H1 (cell line): ENCODE data around the gene PCDHGA7. TPM values are rescaled to one million over a fixed set of nuclear protein-coding genes. Genes with fewer than 3 reads are reported as not detected.

Experiments
- CTCF ChIA-PET: fragments of 300-600 bp; sonication (Branson Sonifier 250); formaldehyde crosslinking; loops from one replicate; lab custom pipeline; 2021; ENCODE audit not compliant: partially characterized antibody; lab: Charles Lee
- POLR2A ChIA-PET: fragments of 300-600 bp; sonication (Branson Sonifier 250); formaldehyde crosslinking; loops from one replicate; lab custom pipeline; 2021; ENCODE audit warnings: inconsistent platforms; ENCODE audit not compliant: partially characterized antibody; lab: Charles Lee
- DNase-seq, 2 experiments: peaks; one replicate each; pipeline versions ENCODE4 v3.0.0 to v3.0.0-alpha.2; 2010 to 2022; ENCODE audit warnings: low spot score in 2 of 2, low read depth in 1 of 2, mixed read lengths in 1 of 2
- FAIRE-seq: peaks from 2 replicates; lab custom pipeline; 2011; peaks lifted over from hg19 to GRCh38; lab: Jason Lieb, UNC
- H2AFZ ChIP-seq: 2 replicates; pipeline ENCODE4 v1.8.1; 2012; ENCODE audit warnings: low read length, inconsistent platforms
- H2AK5ac ChIP-seq: 2 replicates; pipeline ENCODE4 v1.6.1; 2013; ENCODE audit warnings: low read depth, low read length
- H2BK120ac ChIP-seq: replicated peaks from 2 replicates; pipeline ENCODE3; 2013; ENCODE audit warnings: low read depth, low read length, inconsistent platforms
- H2BK12ac ChIP-seq: 2 replicates; pipeline ENCODE4 v1.6.1; 2013; ENCODE audit warnings: low read depth, low read length
- H2BK15ac ChIP-seq: 2 replicates; pipeline ENCODE4 v1.6.1; 2013; ENCODE audit warnings: low read length
- H2BK20ac ChIP-seq: 2 replicates; pipeline ENCODE4 v1.6.1; 2013; ENCODE audit warnings: low read length
- H2BK5ac ChIP-seq: 2 replicates; pipeline ENCODE4 v1.6.1; 2013; ENCODE audit warnings: low read depth, low read length
- H3K14ac ChIP-seq: 2 replicates; pipeline ENCODE4 v1.6.1; 2013; ENCODE audit warnings: inconsistent platforms; ENCODE audit not compliant: insufficient read length
- H3K18ac ChIP-seq: 2 replicates; pipeline ENCODE4 v1.6.1; 2013; ENCODE audit warnings: low read length; ENCODE audit errors: extremely low read depth
- H3K23ac ChIP-seq: 2 replicates; pipeline ENCODE4 v1.6.1; 2013; ENCODE audit warnings: inconsistent platforms; ENCODE audit not compliant: insufficient read length
- H3K23me2 ChIP-seq: 2 replicates; pipeline ENCODE4 v1.6.1; 2013; ENCODE audit warnings: low read depth, low read length
- H3K27ac ChIP-seq: 2 replicates; pipeline ENCODE4 v1.6.1; 2011; ENCODE audit warnings: low read depth, low read length, inconsistent platforms
- H3K27me3 ChIP-seq, 4 experiments: replicated peaks in 1 of 4; 1 replicate in 1 of 4; 2 replicates in 3 of 4; pipeline versions ENCODE4 v1.6.1 to v1.8.1; 2011 to 2013; ENCODE audit warnings: low read length in 3 of 4, mild to moderate bottlenecking in 3 of 4, inconsistent platforms in 2 of 4, mixed read lengths in 2 of 4, moderate library complexity in 1 of 4; ENCODE audit not compliant: control insufficient read depth in 3 of 4, insufficient read depth in 3 of 4; ENCODE audit errors: extremely low read depth in 1 of 4
- H3K36me3 ChIP-seq, 4 experiments: 2 replicates each; pipeline versions ENCODE4 v1.6.1 to v1.8.1; 2011 to 2013; ENCODE audit warnings: mild to moderate bottlenecking in 4 of 4, low read length in 3 of 4, moderate library complexity in 2 of 4, control low read depth in 1 of 4, inconsistent platforms in 1 of 4; ENCODE audit not compliant: insufficient read depth in 4 of 4, control insufficient read depth in 2 of 4
- H3K4ac ChIP-seq: replicated peaks from 2 replicates; pipeline ENCODE3; 2013; ENCODE audit warnings: low read length, low read depth, mixed read lengths, inconsistent platforms; ENCODE audit not compliant: insufficient read length
- H3K4me1 ChIP-seq, 4 experiments: replicated peaks in 1 of 4; 1 replicate in 1 of 4; 2 replicates in 3 of 4; pipeline versions ENCODE4 v1.6.1 to v1.8.1; 2011 to 2013; ENCODE audit warnings: low read length in 3 of 4, inconsistent platforms in 2 of 4, mixed read lengths in 1 of 4; ENCODE audit not compliant: insufficient read depth in 4 of 4, control insufficient read depth in 3 of 4
- H3K4me2 ChIP-seq, 2 experiments: 2 replicates each; pipeline versions ENCODE4 v1.6.1 to v1.8.1; 2011 to 2013; ENCODE audit warnings: low read depth in 2 of 2, low read length in 2 of 2, control low read depth in 1 of 2, inconsistent platforms in 1 of 2, mild to moderate bottlenecking in 1 of 2; ENCODE audit not compliant: insufficient read depth in 1 of 2
- H3K4me3 ChIP-seq, 4 experiments: fragments of 200-600, 300-600 bp in 1 of 4; sonication (generic), shearing (Covaris generic), sonication (Bioruptor Twin) in 1 of 4; 2 replicates each; pipeline versions ENCODE4 v1.5.1 to v1.8.1; 2011 to 2016; ENCODE audit warnings: low read length in 4 of 4, low read depth in 3 of 4, control low read depth in 2 of 4, inconsistent platforms in 2 of 4, mild to moderate bottlenecking in 2 of 4, mixed read lengths in 1 of 4, moderate library complexity in 1 of 4; ENCODE audit not compliant: insufficient read depth in 2 of 4; ENCODE audit errors: extremely low read depth in 1 of 4
- H3K56ac ChIP-seq: replicated peaks from 2 replicates; pipeline ENCODE3; 2013; ENCODE audit warnings: low read depth, mild to moderate bottlenecking, mixed read lengths, low read length, inconsistent platforms; ENCODE audit not compliant: insufficient read length
- H3K79me1 ChIP-seq: 2 replicates; pipeline ENCODE4 v1.6.1; 2013; ENCODE audit warnings: low read depth, low read length, control low read depth
- H3K79me2 ChIP-seq, 2 experiments: 2 replicates each; pipeline versions ENCODE4 v1.6.1 to v1.8.1; 2012 to 2013; ENCODE audit warnings: low read length in 2 of 2, mild to moderate bottlenecking in 2 of 2, inconsistent platforms in 1 of 2; ENCODE audit not compliant: insufficient read depth in 2 of 2, control insufficient read depth in 1 of 2
- H3K9ac ChIP-seq, 4 experiments: replicated peaks in 1 of 4; 1 replicate in 1 of 4; 2 replicates in 3 of 4; pipeline versions ENCODE4 v1.6.1 to v1.8.1; 2011 to 2013; ENCODE audit warnings: low read depth in 3 of 4, low read length in 3 of 4, control low read depth in 2 of 4, mild to moderate bottlenecking in 2 of 4, moderate library complexity in 2 of 4, inconsistent platforms in 1 of 4; ENCODE audit errors: extremely low read depth in 1 of 4
- H3K9me3 ChIP-seq, 2 experiments: 2 replicates each; pipeline versions ENCODE4 v1.6.1 to v1.8.1; 2012 to 2013; ENCODE audit warnings: mild to moderate bottlenecking in 2 of 2, moderate library complexity in 2 of 2, control low read depth in 1 of 2, inconsistent platforms in 1 of 2, low read depth in 1 of 2, low read length in 1 of 2, mixed read lengths in 1 of 2; ENCODE audit not compliant: insufficient read depth in 2 of 2
- H4K20me1 ChIP-seq, 2 experiments: replicated peaks in 1 of 2; 2 replicates each; pipeline versions ENCODE3 to v1.8.1; 2011 to 2013; ENCODE audit warnings: inconsistent platforms in 2 of 2, low read length in 2 of 2, mild to moderate bottlenecking in 1 of 2; ENCODE audit not compliant: insufficient read depth in 2 of 2, control insufficient read depth in 1 of 2
- H4K5ac ChIP-seq: 2 replicates; pipeline ENCODE4 v1.6.1; 2013; ENCODE audit warnings: low read length, low read depth, mixed read lengths, inconsistent platforms; ENCODE audit not compliant: insufficient read length
- H4K8ac ChIP-seq: 2 replicates; pipeline ENCODE4 v1.8.0; 2013; ENCODE audit warnings: mild to moderate bottlenecking, moderate library complexity, low read length, inconsistent platforms; ENCODE audit not compliant: insufficient read depth; ENCODE audit errors: extremely low read depth
- H4K91ac ChIP-seq: replicated peaks from 2 replicates; pipeline ENCODE3; 2013; ENCODE audit warnings: low read length, mixed read lengths, inconsistent platforms; ENCODE audit not compliant: insufficient read length
- ZNF274 ChIP-seq: IDR thresholded peaks from 2 replicates; pipeline ENCODE4 v1.7.0; 2012; ENCODE audit warnings: low read length, borderline replicate concordance; ENCODE audit errors: extremely low read depth
- WGBS, 2 experiments: shearing (Covaris generic) in 1 of 2; methylation state at CpG; one replicate each; pipeline versions ENCODE4 v1.1.6 to v1.1.7; 2013 to 2015; ENCODE audit warnings: low lambda C conversion rate in 2 of 2, mixed read lengths in 2 of 2, inconsistent platforms in 1 of 2, low coverage in 1 of 2, missing lambda C conversion rate in 1 of 2; ENCODE audit not compliant: insufficient replicate concordance in 2 of 2, insufficient coverage in 1 of 2, insufficient read length in 1 of 2; ENCODE audit errors: extremely low coverage in 1 of 2, missing lambda C conversion rate in 1 of 2; 5-methylcytosine and 5-hydroxymethylcytosine counted together
- polyA plus RNA-seq, 7 experiments: library from polyadenylated mRNA; depleted of rRNA in 3 of 7; stranded (reverse) in 5 of 7; unstranded in 2 of 7; fragments of >200 nt in 5 of 7; fragments of 200-250 nt in 2 of 7; gene quantifications; 1 replicate in 5 of 7; 2 replicates in 1 of 7; 4 replicates in 1 of 7; pipeline versions ENCODE4 v1.2.1 to v1.2.3, GENCODE V29; 2011 to 2013; ENCODE audit warnings: missing spikeins in 2 of 7, mixed read lengths in 2 of 7
- total RNA-seq: library from RNA; stranded (reverse); fragmentation: NEBNext Ultra II Directional; extraction: Animal tissue kit (Norgen Biotek cat#: 25700); gene quantifications from 2 replicates; pipeline ENCODE4 v1.2.1, GENCODE V29; 2021
- TF ChIP-seq, protein P1 (sequence below): IDR thresholded peaks from 2 replicates; pipeline ENCODE4 v1.6.1; 2012; ENCODE audit warnings: inconsistent platforms

The PCDHGA7 gene
- total and polyA plus RNA-seq, 2 of the 8 experiments (the other 6 are each of a cell fraction or from before 2014, with no cell fraction given): 0.39 to 1.1 TPM

- no peak overlapping the region for H4K91ac ChIP-seq
- no peak for FAIRE-seq
- H2AFZ ChIP-seq: 0 out of 2 replicates have a peak overlapping the region, but pooled peaks have one; percentile 21
- H2BK12ac ChIP-seq: no peak overlapping the region
- H3K23ac ChIP-seq: no peak overlapping the region
- H3K27ac ChIP-seq: no peak overlapping the region
- H2BK5ac ChIP-seq: no peak overlapping the region
- peak overlapping the region; percentile 66 to 82 (median 78) for H3K4me3 ChIP-seq
- peak overlapping the region; percentile 38; the same call in 1 of the 2 replicates for H4K8ac ChIP-seq
- peak overlapping the region; percentile 65 to 80 for H3K4me2 ChIP-seq
- peak in 1 of 2 experiments; percentile 39 for DNase-seq
- peak overlapping the region; percentile 81; the same call in 1 of the 2 replicates for H2BK15ac ChIP-seq
- no peak overlapping the region for H3K4ac ChIP-seq
- H3K9ac ChIP-seq: peak overlapping the region in 3 of 4 experiments; percentile 32 to 42 (median 38); a peak in 3 of 7 replicates
- no peak overlapping the region for H3K18ac ChIP-seq
- H3K79me2 ChIP-seq: no peaks in the 10 kb centered on the region
- H3K36me3 ChIP-seq: peaks cover 0 to 3% (median 0%) of the 10 kb centered on the region in 4 experiments; a peak in 1 of 8 replicates
- peak overlapping the region; percentile 75; the same call in 1 of the 2 replicates for H2AK5ac ChIP-seq
- peaks cover 0 to 13% (median 7%) of the 10 kb centered on the region in 4 experiments; a peak in 6 of 7 replicates for H3K27me3 ChIP-seq
- 42% methylated on average over 25 of the region's 25 CpGs; no CpG with 5 or more reads in 1 of the 2 experiments for WGBS, 2 experiments
- no peak overlapping the region for H3K56ac ChIP-seq
- ChIA-PET POLR2A (interaction anchor here (0.7 to 2.7 kb wide), 12 partner anchors 58 to 169 kb away, joined by 3 to 9 read pairs (median 4); partner anchors contain the start of gene PCDHB15), CTCF (interaction anchor here (0.6 to 23.3 kb wide), 55 partner anchors 8 to 1614 kb away, joined by 3 to 1236 read pairs (median 9); partner anchors contain the start of genes PCDHB11, PCDHB12, PCDHB13 and PCDHB14)
- H3K9me3 ChIP-seq: peaks cover 5 to 8% of the 10 kb centered on the region in 2 experiments; a peak in 2 of 4 replicates
- H3K23me2 ChIP-seq: no peaks in the 10 kb centered on the region
- TF ChIP-seq, protein P1, sequence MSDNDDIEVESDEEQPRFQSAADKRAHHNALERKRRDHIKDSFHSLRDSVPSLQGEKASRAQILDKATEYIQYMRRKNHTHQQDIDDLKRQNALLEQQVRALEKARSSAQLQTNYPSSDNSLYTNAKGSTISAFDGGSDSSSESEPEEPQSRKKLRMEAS: peak; percentile 52
- TF ChIP-seq ZNF274: no peak
- peaks cover 0 to 1% of the 10 kb centered on the region in 2 experiments for H4K20me1 ChIP-seq
- H2BK20ac ChIP-seq: no peak overlapping the region
- no peaks in the 10 kb centered on the region for H3K79me1 ChIP-seq
- no peak overlapping the region for H2BK120ac ChIP-seq
- H3K4me1 ChIP-seq: no peaks in the 10 kb centered on the region
- no peak overlapping the region for H4K5ac ChIP-seq
- no peak overlapping the region for H3K14ac ChIP-seq
Measured at GRCh38 chr5:141413540-141414069, 31.1 kb downstream of the PCDHGA7 start.
